ENCODE measurements around the gene BRD8. TPM values are rescaled to one million over a fixed set of nuclear protein-coding genes. Genes with fewer than 3 reads are reported as not detected.

Gene BRD8
- total and polyA plus RNA-seq, 7 experiments from 2014 or later, result 24.7 to 81.9 (median 34.7) TPM

Other genes starting within 250 kb of the BRD8 start
- gene FAM13B, start 145.6 kb downstream of the BRD8 start, total RNA-seq, result 10 to 100 TPM; 36.4 to 58.8 (median 46.6) TPM
- gene FAM13B, start 145.6 kb downstream of the BRD8 start, polyA plus RNA-seq, result 10 to 100 TPM; 17.6 to 24.9 TPM
- not detected for gene WNT8A, start 94.6 kb downstream of the BRD8 start, total RNA-seq
- not detected for gene WNT8A, start 94.6 kb downstream of the BRD8 start, polyA plus RNA-seq
- gene NME5, start 39.2 kb downstream of the BRD8 start, total RNA-seq, result not detected
- gene NME5, start 39.2 kb downstream of the BRD8 start, polyA plus RNA-seq, result not detected
- gene KIF20A, start 482 bp upstream of the BRD8 start, total RNA-seq, result 10 to 100 TPM in 1 of 5 experiments, under 1 TPM in 1, not detected in 3; 0.29 to 34.1 TPM
- gene KIF20A, start 482 bp upstream of the BRD8 start, polyA plus RNA-seq, result not detected
- 10 to 100 TPM; 13.0 to 39.6 (median 25.5) TPM for gene CDC23, start 34.7 kb upstream of the BRD8 start, total RNA-seq
- gene CDC23, start 34.7 kb upstream of the BRD8 start, polyA plus RNA-seq, result 10 to 100 TPM; 15.5 to 29.0 TPM
- not detected for gene GFRA3, start 96.0 kb upstream of the BRD8 start, total RNA-seq
- gene GFRA3, start 96.0 kb upstream of the BRD8 start, polyA plus RNA-seq, result not detected
- 1 to 10 TPM in 1 of 5 experiments, not detected in 4; 9.8 TPM for gene CDC25C, start 153.2 kb upstream of the BRD8 start, total RNA-seq
- gene CDC25C, start 153.2 kb upstream of the BRD8 start, polyA plus RNA-seq, result not detected
- gene FAM53C, start 159.6 kb upstream of the BRD8 start, total RNA-seq, result 10 to 100 TPM; 25.0 to 71.8 (median 27.7) TPM
- 10 to 100 TPM; 18.1 to 27.0 TPM for gene FAM53C, start 159.6 kb upstream of the BRD8 start, polyA plus RNA-seq
- 10 to 100 TPM; 67.7 to 90.2 (median 82.8) TPM for gene KDM3B, start 174.1 kb upstream of the BRD8 start, total RNA-seq
- 10 to 100 TPM; 12.8 to 15.1 TPM for gene KDM3B, start 174.1 kb upstream of the BRD8 start, polyA plus RNA-seq